Parathyroid adenoma (tissue), 2 donors: ENCODE results near the gene MAPT.

Experiments
- H2AFZ ChIP-seq: fragments of 300-600 bp; sonication (generic); one replicate; pipeline ENCODE4 v1.7.0; 2017; ENCODE audit warnings: antibody characterized with exemption, mild to moderate bottlenecking
- H3K27ac ChIP-seq: fragments of 300-600 bp; sonication (generic); one replicate; pipeline ENCODE4 v1.7.0; 2017
- H3K27me3 ChIP-seq: fragments of 300-600 bp; sonication (generic); one replicate; pipeline ENCODE4 v1.7.0; 2017; ENCODE audit warnings: low read length; ENCODE audit not compliant: control insufficient read depth, insufficient read depth
- H3K36me3 ChIP-seq: fragments of 300-600 bp; sonication (generic); one replicate; pipeline ENCODE4 v1.7.0; 2017; ENCODE audit warnings: low read length; ENCODE audit not compliant: control insufficient read depth, insufficient read depth
- H3K4me1 ChIP-seq: fragments of 300-600 bp; sonication (generic); one replicate; pipeline ENCODE4 v1.7.0; 2017; ENCODE audit warnings: control low read depth
- H3K4me2 ChIP-seq: fragments of 300-600 bp; sonication (generic); one replicate; pipeline ENCODE4 v1.7.0; 2017; ENCODE audit warnings: low read length
- H3K4me3 ChIP-seq: fragments of 300-600 bp; sonication (generic); one replicate; pipeline ENCODE4 v1.7.0; 2017; ENCODE audit warnings: low read depth, low read length
- H3K79me2 ChIP-seq: fragments of 300-600 bp; sonication (generic); one replicate; pipeline ENCODE4 v1.7.0; 2017; ENCODE audit warnings: control low read depth
- H3K9ac ChIP-seq: fragments of 300-600 bp; sonication (generic); one replicate; pipeline ENCODE4 v1.7.0; 2017; ENCODE audit warnings: mild to moderate bottlenecking
- H3K9me3 ChIP-seq: fragments of 300-600 bp; sonication (generic); one replicate; pipeline ENCODE4 v1.7.0; 2017; ENCODE audit warnings: low read length; ENCODE audit not compliant: control insufficient read depth
- CTCF ChIP-seq: fragments of 300-600 bp; sonication (generic); IDR thresholded peaks from one replicate; pipeline ENCODE4 v1.7.0; 2017; ENCODE audit warnings: antibody characterized with exemption, mild to moderate bottlenecking
- donor health status: primary hyperparathyroidism.

The MAPT gene

GRCh38 chr17:45931677-45932076 is 37.3 kb downstream of the MAPT start:
- Histone ChIP-seq H3K79me2 (no peaks in the 10 kb centered on the region), H3K9me3 (no peaks in the 10 kb centered on the region), H3K4me2 (no peak overlapping the region), H3K27me3 (no peaks in the 10 kb centered on the region), H3K4me3 (no peak overlapping the region), H3K36me3 (no peaks in the 10 kb centered on the region), H3K9ac (no peak overlapping the region), H3K27ac (no peak overlapping the region), H2AFZ (no peak overlapping the region), H3K4me1 (no peaks in the 10 kb centered on the region)
- TF ChIP-seq CTCF: no peak

GRCh38 chr17:45934044-45934979 is 40.0 kb downstream of the MAPT start:
- H3K4me3 ChIP-seq: no peak overlapping the region
- no peak overlapping the region for H3K9ac ChIP-seq
- H2AFZ ChIP-seq: no peak overlapping the region
- H3K4me1 ChIP-seq: peaks cover 1% of the 10 kb centered on the region
- TF ChIP-seq CTCF: no peak
- no peak overlapping the region for H3K4me2 ChIP-seq
- H3K79me2 ChIP-seq: no peaks in the 10 kb centered on the region
- H3K36me3 ChIP-seq: no peaks in the 10 kb centered on the region
- H3K9me3 ChIP-seq: no peaks in the 10 kb centered on the region
- H3K27ac ChIP-seq: no peak overlapping the region
- no peaks in the 10 kb centered on the region for H3K27me3 ChIP-seq

- Histone ChIP-seq H3K4me1 (peaks cover 5% of the 10 kb centered on the region), H3K9me3 (no peaks in the 10 kb centered on the region), H3K4me2 (no peak overlapping the region), H3K27ac (no peak overlapping the region), H3K4me3 (no peak overlapping the region), H3K27me3 (no peaks in the 10 kb centered on the region), H2AFZ (no peak overlapping the region), H3K79me2 (peaks cover 4% of the 10 kb centered on the region), H3K9ac (no peak overlapping the region), H3K36me3 (no peaks in the 10 kb centered on the region)
- no peak for TF ChIP-seq CTCF
Measured at GRCh38 chr17:45935197-45935709, 40.9 kb downstream of the MAPT start.

- no peak overlapping the region for H3K4me2 ChIP-seq
- TF ChIP-seq CTCF: no peak
- H3K9ac ChIP-seq: no peak overlapping the region
- H3K27me3 ChIP-seq: no peaks in the 10 kb centered on the region
- H3K79me2 ChIP-seq: peaks cover 6% of the 10 kb centered on the region
- H2AFZ ChIP-seq: no peak overlapping the region
- H3K36me3 ChIP-seq: no peaks in the 10 kb centered on the region
- peaks cover 11% of the 10 kb centered on the region for H3K4me1 ChIP-seq
- H3K27ac ChIP-seq: no peak overlapping the region
- no peaks in the 10 kb centered on the region for H3K9me3 ChIP-seq
- no peak overlapping the region for H3K4me3 ChIP-seq
Measured at GRCh38 chr17:45935710-45936509, 41.6 kb downstream of the MAPT start.
